K562 (cell line): ENCODE data around the gene RAD51D. TPM values are rescaled to one million over a fixed set of nuclear protein-coding genes. Genes with fewer than 3 reads are reported as not detected.

ENCODE experiments used
- ATAC-seq: fragments of 200-7000 bp; cut with Tn5 transposase; 3 replicates; pipeline ENCODE4 v1.9.1; 2020; ENCODE audit warnings: moderate library complexity
- BruUV-seq: library from RNA; stranded (reverse); fragments of 400-500 nt; replicated peaks from 2 replicates; lab custom pipeline; 2021; lab: Mats Ljungman, UMichigan
- CTCF ChIA-PET: fragments of 300-600 bp; formaldehyde crosslinking; extraction: SDS; loops from one replicate; lab custom pipeline; 2021; ENCODE audit warnings: low intra/inter-chr PET ratio; lab: Yijun Ruan, JAX
- POLR2A ChIA-PET: fragments of 300-600, 350-650 bp; sonication (Branson Sonifier 250); formaldehyde crosslinking; extraction: SDS; loops from one replicate; lab custom pipeline; 2021; ENCODE audit warnings: antibody characterized with exemption, inconsistent platforms; lab: Yijun Ruan, JAX
- DNase-seq, 4 experiments: peaks; one replicate each; pipeline versions ENCODE4 v3.0.0 to v3.0.0-alpha.2; 2011 to 2018; ENCODE audit warnings: low spot score in 3 of 4, mixed read lengths in 3 of 4; ENCODE audit errors: extremely low read depth in 1 of 4
- FAIRE-seq: peaks from 2 replicates; lab custom pipeline; 2011; peaks lifted over from hg19 to GRCh38; lab: Jason Lieb, UNC
- H2AFZ ChIP-seq: 2 replicates; pipeline ENCODE4 v1.6.0; 2011; ENCODE audit warnings: low read depth, low read length, control low read depth, inconsistent platforms
- H3K27ac ChIP-seq: fragments of 200-600 bp; 3 replicates; pipeline ENCODE4 v1.8.0; 2011; ENCODE audit warnings: low read depth, mild to moderate bottlenecking, control low read depth, inconsistent platforms, low read length, moderate library complexity, mixed read lengths; ENCODE audit errors: extremely low read depth
- H3K27me3 ChIP-seq, 2 experiments: fragments of 300-600 bp in 1 of 2; 2 replicates in 1 of 2; 3 replicates in 1 of 2; pipeline versions ENCODE4 v1.6.0 to v1.8.0; 2011; ENCODE audit warnings: inconsistent platforms in 2 of 2, low read length in 2 of 2, mild to moderate bottlenecking in 1 of 2, mixed read lengths in 1 of 2, moderate library complexity in 1 of 2; ENCODE audit not compliant: control insufficient read depth in 2 of 2, insufficient read depth in 2 of 2
- H3K36me3 ChIP-seq: fragments of 300-600 bp; 3 replicates; pipeline ENCODE4 v1.8.0; 2011; ENCODE audit warnings: mild to moderate bottlenecking, low read length, inconsistent platforms; ENCODE audit not compliant: control insufficient read depth, insufficient read depth
- H3K4me1 ChIP-seq, 2 experiments: fragments of 200-600 bp in 1 of 2; replicated peaks in 1 of 2; 2 replicates in 1 of 2; 3 replicates in 1 of 2; pipeline versions ENCODE4 v1.5.1 to v1.8.0; 2011; ENCODE audit warnings: inconsistent platforms in 2 of 2, low read length in 2 of 2, mild to moderate bottlenecking in 1 of 2, mixed read lengths in 1 of 2, moderate library complexity in 1 of 2; ENCODE audit not compliant: control insufficient read depth in 2 of 2, insufficient read depth in 2 of 2
- H3K4me2 ChIP-seq: 2 replicates; pipeline ENCODE4 v1.6.1; 2011; ENCODE audit warnings: low read length, control low read depth, inconsistent platforms, mixed read lengths; ENCODE audit not compliant: insufficient read depth
- H3K4me3 ChIP-seq: fragments of 200-600 bp; sonication (generic), shearing (Covaris generic); 2 replicates; pipeline ENCODE4 v1.5.1; 2016; ENCODE audit warnings: control low read depth, inconsistent platforms
- H3K79me2 ChIP-seq: fragments of 200-600 bp; 3 replicates; pipeline ENCODE4 v1.8.0; 2011; ENCODE audit warnings: low read length, inconsistent platforms; ENCODE audit not compliant: control insufficient read depth, insufficient read depth
- H3K9ac ChIP-seq, 2 experiments: 2 replicates each; pipeline versions ENCODE4 v1.6.0 to v1.6.1; 2011; ENCODE audit warnings: low read depth in 2 of 2, low read length in 2 of 2, control low read depth in 1 of 2, inconsistent platforms in 1 of 2, mild to moderate bottlenecking in 1 of 2, mixed read lengths in 1 of 2; ENCODE audit not compliant: insufficient read depth in 1 of 2
- H3K9me1 ChIP-seq: one replicate; pipeline ENCODE4 v1.6.0; 2011; ENCODE audit warnings: inconsistent platforms, mild to moderate bottlenecking, low read length, moderate library complexity; ENCODE audit not compliant: control insufficient read depth, insufficient read depth
- H3K9me3 ChIP-seq: replicated peaks from 2 replicates; pipeline ENCODE4 v1.5.1; 2011; ENCODE audit warnings: low read depth, low read length, inconsistent platforms; ENCODE audit not compliant: control insufficient read depth, insufficient read depth
- H4K20me1 ChIP-seq: replicated peaks from 2 replicates; pipeline ENCODE4 v1.6.1; 2011; ENCODE audit warnings: low read length, inconsistent platforms, mixed read lengths; ENCODE audit not compliant: control insufficient read depth, insufficient read depth
- DACH1 ChIP-seq: fragments of 450-650 bp; IDR thresholded peaks from 2 replicates; pipeline ENCODE4 v1.6.1; 2018; ENCODE audit not compliant: partially characterized antibody
- FOXM1 ChIP-seq, 2 experiments: fragments of 450-650 bp in 1 of 2; sonication (generic) in 1 of 2; formaldehyde crosslinking in 1 of 2; IDR thresholded peaks; 2 replicates each; pipeline versions ENCODE4 v1.6.1 to v1.9.0; 2017 to 2022; ENCODE audit warnings: low read depth in 2 of 2, mild to moderate bottlenecking in 2 of 2, missing genetic modification reagents in 1 of 2, moderate library complexity in 1 of 2
- IFI16 ChIP-seq: fragments of 250-450 bp; sonication (Bioruptor Pico); IDR thresholded peaks from 2 replicates; pipeline ENCODE4 v2.1.2; 2022; ENCODE audit warnings: mild to moderate bottlenecking, inconsistent platforms
- JUND ChIP-seq, 2 experiments: IDR thresholded peaks; 2 replicates in 1 of 2; 3 replicates in 1 of 2; pipeline ENCODE4 v1.6.1; 2011; ENCODE audit warnings: borderline replicate concordance in 2 of 2, low read depth in 2 of 2, low read length in 2 of 2, improper control_type of control experiment in 1 of 2, missing biosample characterization in 1 of 2, missing genetic modification characterization in 1 of 2, missing genetic modification reagents in 1 of 2
- KAT8 ChIP-seq: fragments of 450-650 bp; IDR thresholded peaks from 2 replicates; pipeline ENCODE4 v1.6.1; 2016; ENCODE audit warnings: low read depth, mild to moderate bottlenecking
- MCM5 ChIP-seq: fragments of 450-650 bp; IDR thresholded peaks from 2 replicates; pipeline ENCODE4 v1.6.1; 2016; ENCODE audit warnings: low read depth
- NFATC3 ChIP-seq: fragments of 450-650 bp; IDR thresholded peaks from 2 replicates; pipeline ENCODE4 v1.6.1; 2017; ENCODE audit warnings: mild to moderate bottlenecking
- NFE2L1 ChIP-seq: fragments of 450-650 bp; IDR thresholded peaks from 2 replicates; pipeline ENCODE4 v1.6.1; 2016; ENCODE audit warnings: missing genetic modification characterization, low read depth, mild to moderate bottlenecking, missing compliant biosample characterization, moderate library complexity, borderline replicate concordance
- PHF8 ChIP-seq: fragments of 200-600 bp; sonication (generic); IDR thresholded peaks from 2 replicates; pipeline ENCODE4 v1.6.1; 2012; ENCODE audit warnings: mixed run types, mild to moderate bottlenecking, inconsistent platforms, low read length, moderate library complexity, borderline replicate concordance
- ZNF217 ChIP-seq: sonication (generic); formaldehyde crosslinking; IDR thresholded peaks from 2 replicates; pipeline ENCODE4 v1.8.0; 2022; ENCODE audit warnings: mild to moderate bottlenecking, missing genetic modification reagents
- ZNF274 ChIP-seq: IDR thresholded peaks from 2 replicates; pipeline ENCODE4 v1.6.1; 2011; ENCODE audit warnings: low read depth, mild to moderate bottlenecking, low read length, moderate library complexity, borderline replicate concordance
- ZNF699 ChIP-seq: fragments of 250-450 bp; sonication (Bioruptor Pico); IDR thresholded peaks from 2 replicates; pipeline ENCODE4 v1.8.0; 2021; ENCODE audit warnings: mild to moderate bottlenecking, moderate library complexity; ENCODE audit not compliant: insufficient replicate concordance
- ZNF77 ChIP-seq: fragments of 250-450 bp; sonication (Bioruptor Pico); IDR thresholded peaks from 2 replicates; pipeline ENCODE4 v1.5.0; 2020
- whole genome bisulfite sequencing: fragments of 100-300 bp; shearing (Covaris generic); methylation state at CpG from one replicate; pipeline ENCODE4 v1.1.6; 2016; ENCODE audit warnings: low coverage, mixed read lengths; ENCODE audit not compliant: insufficient coverage; ENCODE audit errors: missing lambda C conversion rate; 5-methylcytosine and 5-hydroxymethylcytosine counted together
- in situ Hi-C: fragments of 300-500 bp; cut with MboI; formaldehyde crosslinking; loops from 4 replicates; pipeline ENCODE4 v1.15.0; 2018; ENCODE audit warnings: inconsistent platforms, mixed read lengths
- intact Hi-C: fragments of 100-400 bp; cut with micrococcal nuclease; formaldehyde crosslinking; loops from 2 replicates; pipeline ENCODE4 v1.14.2; 2022
- polyA plus RNA-seq, 8 experiments: library from polyadenylated mRNA; depleted of rRNA in 4 of 8; stranded (reverse) in 5 of 8; unstranded in 3 of 8; fragments of >200 nt; fragmentation: Nextera tagmentation in 2 of 8; fragmentation: Illumina TruSeq in 1 of 8; extraction: Ambion mirVana in 2 of 8; extraction: Trizol in 1 of 8; gene quantifications; 2 replicates each; pipeline versions ENCODE4 v1.2.1 to v1.2.3, GENCODE V29; 2011 to 2014; ENCODE audit warnings: inconsistent platforms in 1 of 8, missing spikeins in 1 of 8
- total RNA-seq, 7 experiments: library from RNA; depleted of rRNA in 6 of 7; stranded (reverse); fragments of >200 nt in 6 of 7; fragmentation: Illumina TruSeq in 2 of 7; extraction: Trizol in 2 of 7; gene quantifications; 2 replicates each; pipeline versions ENCODE4 v1.2.1 to v1.2.3, GENCODE V29; 2011 to 2021; ENCODE audit warnings: low replicate concordance in 1 of 7
- TF ChIP-seq, protein P1 (sequence below): sonication (generic); formaldehyde crosslinking; IDR thresholded peaks from 2 replicates; pipeline ENCODE4 v1.8.1; 2023; ENCODE audit warnings: mild to moderate bottlenecking, missing genetic modification reagents
- TF ChIP-seq, protein P2 (sequence below): fragments of 250-450 bp; sonication (Bioruptor Pico); IDR thresholded peaks from 2 replicates; pipeline ENCODE4 v1.5.0; 2021; ENCODE audit warnings: mild to moderate bottlenecking, borderline replicate concordance

The RAD51D gene
- total and polyA plus RNA-seq, 9 of the 15 experiments (the other 6 are each of a cell fraction or from before 2014, with no cell fraction given), result 2.2 to 16.9 (median 8.7) TPM

DNA sequence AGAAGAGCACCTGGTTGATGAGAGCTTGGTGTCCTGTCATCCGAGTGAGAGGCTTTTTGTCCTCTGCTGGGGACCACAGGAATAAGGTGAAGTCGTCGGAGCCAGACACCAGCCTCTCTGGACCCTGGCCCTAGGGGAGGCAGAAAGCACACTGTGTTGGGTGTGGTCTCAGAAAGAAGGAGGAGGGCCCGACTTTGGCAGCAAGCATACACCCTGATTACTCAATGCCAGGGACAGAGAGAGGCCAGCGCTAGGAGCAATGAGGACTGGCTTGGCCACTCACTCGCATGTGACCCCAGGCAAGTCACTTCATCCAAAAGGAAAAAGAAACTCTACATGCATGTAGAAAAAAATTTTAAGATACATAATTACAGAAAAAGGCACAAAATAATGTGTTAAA lies 15.7 kb upstream of the RAD51D start:
- in situ Hi-C loops, result no loop called here
- ATAC-seq (no peak), DNase-seq (no peak), FAIRE-seq (no peak)
- Histone ChIP-seq H3K4me2 (no peak overlapping the region), H3K36me3 (peaks cover 100% of the 10 kb centered on the region), H4K20me1 (peaks cover 19% of the 10 kb centered on the region), H3K9me1 (peaks cover 4% of the 10 kb centered on the region), H3K4me1 (peaks cover 0 to 4% of the 10 kb centered on the region in 2 experiments; a peak in 2 of 5 replicates), H3K4me3 (no peak overlapping the region), H3K9ac (no peak overlapping the region), H3K27me3 (no peaks in the 10 kb centered on the region), H2AFZ (no peak overlapping the region), H3K9me3 (no peaks in the 10 kb centered on the region), H3K27ac (no peak overlapping the region), H3K79me2 (peaks cover 13% of the 10 kb centered on the region)
- TF ChIP-seq ZNF274, result no peak
- TF ChIP-seq PHF8, result no peak
- no peak for TF ChIP-seq ZNF217
- no peak for TF ChIP-seq KAT8
- TF ChIP-seq JUND (IDR thresholded peaks at IDR 0.05; ENCODE audit: borderline replicate concordance, low read depth, low read length), result no peak
- no peak for TF ChIP-seq JUND (tag; IDR thresholded peaks at IDR 0.05; ENCODE audit: borderline replicate concordance, low read depth, low read length)
- TF ChIP-seq, protein P1, sequence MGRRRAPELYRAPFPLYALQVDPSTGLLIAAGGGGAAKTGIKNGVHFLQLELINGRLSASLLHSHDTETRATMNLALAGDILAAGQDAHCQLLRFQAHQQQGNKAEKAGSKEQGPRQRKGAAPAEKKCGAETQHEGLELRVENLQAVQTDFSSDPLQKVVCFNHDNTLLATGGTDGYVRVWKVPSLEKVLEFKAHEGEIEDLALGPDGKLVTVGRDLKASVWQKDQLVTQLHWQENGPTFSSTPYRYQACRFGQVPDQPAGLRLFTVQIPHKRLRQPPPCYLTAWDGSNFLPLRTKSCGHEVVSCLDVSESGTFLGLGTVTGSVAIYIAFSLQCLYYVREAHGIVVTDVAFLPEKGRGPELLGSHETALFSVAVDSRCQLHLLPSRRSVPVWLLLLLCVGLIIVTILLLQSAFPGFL (CRISPR knock-in tag), result no peak
- TF ChIP-seq ZNF77, result no peak
- no peak for TF ChIP-seq NFATC3
- TF ChIP-seq IFI16 (CRISPR knock-in tag), result no peak
- TF ChIP-seq DACH1, result no peak
- no peak for TF ChIP-seq ZNF699 (CRISPR knock-in tag)
- no peak for TF ChIP-seq FOXM1 (IDR thresholded peaks at IDR 0.05; ENCODE audit: low read depth)
- TF ChIP-seq FOXM1 (CRISPR knock-in tag; IDR thresholded peaks at IDR 0.05; ENCODE audit: low read depth), result no peak
- no peak for TF ChIP-seq NFE2L1 (tag)
- no peak for TF ChIP-seq MCM5
- TF ChIP-seq, protein P2, sequence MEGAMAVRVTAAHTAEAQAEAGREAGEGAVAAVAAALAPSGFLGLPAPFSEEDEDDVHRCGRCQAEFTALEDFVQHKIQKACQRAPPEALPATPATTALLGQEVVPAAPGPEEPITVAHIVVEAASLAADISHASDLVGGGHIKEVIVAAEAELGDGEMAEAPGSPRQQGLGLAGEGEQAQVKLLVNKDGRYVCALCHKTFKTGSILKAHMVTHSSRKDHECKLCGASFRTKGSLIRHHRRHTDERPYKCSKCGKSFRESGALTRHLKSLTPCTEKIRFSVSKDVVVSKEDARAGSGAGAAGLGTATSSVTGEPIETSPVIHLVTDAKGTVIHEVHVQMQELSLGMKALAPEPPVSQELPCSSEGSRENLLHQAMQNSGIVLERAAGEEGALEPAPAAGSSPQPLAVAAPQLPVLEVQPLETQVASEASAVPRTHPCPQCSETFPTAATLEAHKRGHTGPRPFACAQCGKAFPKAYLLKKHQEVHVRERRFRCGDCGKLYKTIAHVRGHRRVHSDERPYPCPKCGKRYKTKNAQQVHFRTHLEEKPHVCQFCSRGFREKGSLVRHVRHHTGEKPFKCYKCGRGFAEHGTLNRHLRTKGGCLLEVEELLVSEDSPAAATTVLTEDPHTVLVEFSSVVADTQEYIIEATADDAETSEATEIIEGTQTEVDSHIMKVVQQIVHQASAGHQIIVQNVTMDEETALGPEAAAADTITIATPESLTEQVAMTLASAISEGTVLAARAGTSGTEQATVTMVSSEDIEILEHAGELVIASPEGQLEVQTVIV, result no peak
- 98% methylated on average over 5 of the region's 6 CpGs for WGBS
- intact Hi-C loops, result no loop called here
- ChIA-PET POLR2A (no interaction called here), CTCF (no interaction called here)
- BruUV-seq, result no TSS peak
